IMR-90 (cell line): ENCODE results near the gene INPP5A. TPM values are rescaled to one million over a fixed set of nuclear protein-coding genes. Genes with fewer than 3 reads are reported as not detected.

Experiments
- ATAC-seq: fragments of 200-7000 bp; cut with Tn5 transposase; 2 replicates; pipeline ENCODE4 v1.9.1; 2020; ENCODE audit warnings: low read depth, mild to moderate bottlenecking, moderate library complexity
- BruUV-seq: library from RNA; stranded (reverse); fragments of 400-500 nt; replicated peaks from 2 replicates; lab custom pipeline; 2021; lab: Mats Ljungman, UMichigan
- CTCF ChIA-PET: fragments of 300-600 bp; formaldehyde crosslinking; extraction: SDS; loops from one replicate; lab custom pipeline; 2021; ENCODE audit warnings: antibody characterized with exemption; lab: Yijun Ruan, JAX
- POLR2A ChIA-PET: fragments of 300-600 bp; sonication (Branson Sonifier 250); formaldehyde crosslinking; loops from one replicate; lab custom pipeline; 2022; ENCODE audit warnings: antibody characterized with exemption; ENCODE audit not compliant: unreplicated experiment; lab: Charles Lee
- DNase-seq: peaks from one replicate; pipeline ENCODE4 v3.0.0; 2013
- H2AFZ ChIP-seq: replicated peaks from 2 replicates; pipeline ENCODE3; 2013; ENCODE audit warnings: low read length, mild to moderate bottlenecking; ENCODE audit not compliant: poor library complexity
- H2AK5ac ChIP-seq: 2 replicates; pipeline ENCODE4 v1.6.1; 2013; ENCODE audit warnings: low read depth, low read length, inconsistent platforms
- H2AK9ac ChIP-seq: replicated peaks from 2 replicates; pipeline ENCODE3; 2013; ENCODE audit warnings: mild to moderate bottlenecking, low read depth, low read length, moderate library complexity; ENCODE audit not compliant: poor library complexity
- H2BK120ac ChIP-seq: 2 replicates; pipeline ENCODE4 v1.6.1; 2013; ENCODE audit warnings: low read depth, low read length, inconsistent platforms
- H2BK15ac ChIP-seq: 3 replicates; pipeline ENCODE4 v1.6.1; 2013; ENCODE audit warnings: low read depth, low read length, inconsistent platforms
- H2BK20ac ChIP-seq: 2 replicates; pipeline ENCODE4 v1.6.1; 2013; ENCODE audit warnings: low read depth, mild to moderate bottlenecking, inconsistent platforms, low read length, moderate library complexity
- H2BK5ac ChIP-seq: 2 replicates; pipeline ENCODE4 v1.6.1; 2013; ENCODE audit warnings: mild to moderate bottlenecking, low read depth, low read length, inconsistent platforms; ENCODE audit not compliant: poor library complexity, severe bottlenecking
- H3K14ac ChIP-seq: replicated peaks from 2 replicates; pipeline ENCODE4 v1.6.1; 2013; ENCODE audit warnings: low read depth, low read length, inconsistent platforms
- H3K18ac ChIP-seq: 2 replicates; pipeline ENCODE4 v1.6.1; 2013; ENCODE audit warnings: low read depth, low read length, control low read depth
- H3K23ac ChIP-seq: 2 replicates; pipeline ENCODE4 v1.6.1; 2013; ENCODE audit warnings: low read depth, low read length, inconsistent platforms
- H3K27ac ChIP-seq: 2 replicates; pipeline ENCODE4 v1.5.1; 2013; ENCODE audit warnings: mild to moderate bottlenecking, control low read depth, low read length; ENCODE audit not compliant: insufficient read depth
- H3K27me3 ChIP-seq: 2 replicates; pipeline ENCODE4 v1.6.1; 2013; ENCODE audit warnings: low read length; ENCODE audit not compliant: control insufficient read depth, insufficient read depth
- H3K36me3 ChIP-seq: 2 replicates; pipeline ENCODE4 v1.6.1; 2013; ENCODE audit warnings: low read length, mixed read lengths; ENCODE audit not compliant: control insufficient read depth, insufficient read depth
- H3K4ac ChIP-seq: 2 replicates; pipeline ENCODE4 v1.6.1; 2013; ENCODE audit warnings: low read depth, low read length, inconsistent platforms
- H3K4me1 ChIP-seq: 2 replicates; pipeline ENCODE4 v1.6.1; 2013; ENCODE audit warnings: low read length, mixed read lengths; ENCODE audit not compliant: control insufficient read depth, insufficient read depth
- H3K4me2 ChIP-seq: 2 replicates; pipeline ENCODE4 v1.6.1; 2013; ENCODE audit warnings: low read depth, mild to moderate bottlenecking, control low read depth, low read length, moderate library complexity
- H3K4me3 ChIP-seq: 2 replicates; pipeline ENCODE4 v1.5.1; 2013; ENCODE audit warnings: low read depth, mild to moderate bottlenecking, control low read depth, low read length, moderate library complexity; ENCODE audit not compliant: insufficient read depth
- H3K56ac ChIP-seq: 2 replicates; pipeline ENCODE4 v1.6.1; 2013; ENCODE audit warnings: low read length, inconsistent platforms; ENCODE audit not compliant: insufficient read depth; ENCODE audit errors: extremely low read depth
- H3K79me1 ChIP-seq, 2 experiments: 2 replicates each; pipeline ENCODE4 v1.6.1; 2013; ENCODE audit warnings: low read length in 2 of 2, inconsistent platforms in 1 of 2, low read depth in 1 of 2
- H3K9ac ChIP-seq: 2 replicates; pipeline ENCODE4 v1.6.1; 2013; ENCODE audit warnings: low read depth, low read length, control low read depth
- H3K9me1 ChIP-seq: 2 replicates; pipeline ENCODE4 v1.6.1; 2013; ENCODE audit warnings: low read length, inconsistent platforms; ENCODE audit not compliant: insufficient read depth
- H3K9me3 ChIP-seq: 2 replicates; pipeline ENCODE4 v1.6.1; 2013; ENCODE audit warnings: low read length; ENCODE audit not compliant: control insufficient read depth, insufficient read depth
- H4K20me1 ChIP-seq: 2 replicates; pipeline ENCODE4 v1.6.1; 2013; ENCODE audit warnings: low read length, inconsistent platforms; ENCODE audit not compliant: insufficient read depth
- H4K5ac ChIP-seq: 2 replicates; pipeline ENCODE4 v1.6.1; 2013; ENCODE audit warnings: mild to moderate bottlenecking, low read depth, low read length, control low read depth
- H4K8ac ChIP-seq, 2 experiments: 2 replicates each; pipeline ENCODE4 v1.6.1; 2013; ENCODE audit warnings: low read depth in 2 of 2, low read length in 2 of 2, control low read depth in 1 of 2, inconsistent platforms in 1 of 2
- H4K91ac ChIP-seq: 2 replicates; pipeline ENCODE4 v1.6.1; 2013; ENCODE audit warnings: low read depth, low read length, inconsistent platforms; ENCODE audit not compliant: insufficient read depth
- ELK1 ChIP-seq: fragments of 150-350 bp; IDR thresholded peaks from 2 replicates; pipeline ENCODE4 v1.6.1; 2016; ENCODE audit warnings: low read depth, mild to moderate bottlenecking, low read length, moderate library complexity, borderline replicate concordance
- NFE2L2 ChIP-seq: fragments of 150-350 bp; IDR thresholded peaks from 2 replicates; pipeline ENCODE4 v1.6.1; 2016; ENCODE audit warnings: low read depth, mild to moderate bottlenecking, low read length
- RCOR1 ChIP-seq: IDR thresholded peaks from 2 replicates; pipeline ENCODE4 v1.6.1; 2012; ENCODE audit warnings: mild to moderate bottlenecking, low read length, improper control_type of control experiment; ENCODE audit not compliant: insufficient replicate concordance
- RFX5 ChIP-seq: IDR thresholded peaks from 2 replicates; pipeline ENCODE4 v1.8.0; 2012; ENCODE audit warnings: low read depth, mild to moderate bottlenecking, low read length, moderate library complexity
- WGBS, 2 experiments: methylation state at CpG; one replicate each; pipeline versions ENCODE4 v1.1.5 to v1.1.7; 2013; ENCODE audit warnings: missing lambda C conversion rate in 2 of 2; ENCODE audit not compliant: insufficient read length in 1 of 2; ENCODE audit errors: extremely low coverage in 2 of 2; 5-methylcytosine and 5-hydroxymethylcytosine counted together
- dilution Hi-C: fragments of 300-500 bp; cut with HindIII; formaldehyde crosslinking; loops from one replicate; pipeline ENCODE4 v1.14.3; 2018; ENCODE audit warnings: low sequenced_read_pairs; ENCODE audit not compliant: unreplicated experiment
- in situ Hi-C: fragments of 300-500 bp; cut with MboI; formaldehyde crosslinking; loops from 3 replicates; pipeline ENCODE4 v1.14.3; 2019; ENCODE audit warnings: low sequenced_read_pairs, inconsistent platforms, mixed read lengths
- intact Hi-C: fragments of 100-400 bp; cut with micrococcal nuclease; formaldehyde crosslinking; loops from 2 replicates; pipeline ENCODE4 v1.10.0; 2022
- polyA plus RNA-seq, 3 experiments: library from polyadenylated mRNA; depleted of rRNA; stranded (reverse); fragments of >200 nt; gene quantifications; 2 replicates each; pipeline ENCODE4 v1.2.3, GENCODE V29; 2012; ENCODE audit warnings: low replicate concordance in 1 of 3
- total RNA-seq: library from RNA; depleted of rRNA; stranded (reverse); fragments of >200 nt; gene quantifications from 2 replicates; pipeline ENCODE4 v1.2.3, GENCODE V29; 2012

The INPP5A gene
- total and polyA plus RNA-seq, 2 of the 4 experiments (the other 2 are of a cell fraction), result 21.4 to 36.7 TPM

GRCh38 chr10:132712743-132713142, 175.2 kb downstream of the INPP5A start:
- no peaks in the 10 kb centered on the region; the same call in 1 of the 2 replicates for H3K9me3 ChIP-seq
- no peak overlapping the region for H3K27ac ChIP-seq
- ChIA-PET POLR2A (no interaction called here), CTCF (no interaction called here)
- DNase-seq (no peak), ATAC-seq (no peak)
- peaks cover 8% of the 10 kb centered on the region for H3K36me3 ChIP-seq
- H3K4ac ChIP-seq, result no peak overlapping the region
- no peak overlapping the region for H3K14ac ChIP-seq
- H3K9ac ChIP-seq, result no peak overlapping the region
- H2BK20ac ChIP-seq, result no peak overlapping the region
- no peak overlapping the region for H3K56ac ChIP-seq
- no peak overlapping the region for H3K18ac ChIP-seq
- H2BK15ac ChIP-seq, result no peak overlapping the region
- no peak overlapping the region for H2AK5ac ChIP-seq
- no peaks in the 10 kb centered on the region for H3K4me1 ChIP-seq
- dilution Hi-C loops (no loop called here), intact Hi-C loops (no loop called here), in situ Hi-C loops (no loop called here)
- no peaks in the 10 kb centered on the region; a peak in 1 of 4 replicates for H3K79me1 ChIP-seq
- H4K5ac ChIP-seq, result no peak overlapping the region
- H3K9me1 ChIP-seq, result peaks cover 11% of the 10 kb centered on the region
- no peaks in the 10 kb centered on the region for H4K20me1 ChIP-seq
- 94% methylated on average over 6 of the region's 6 CpGs; no CpG with 5 or more reads in 1 of the 2 experiments for WGBS, 2 experiments
- no peak overlapping the region for H3K4me3 ChIP-seq
- H4K8ac ChIP-seq, result no peak overlapping the region
- no TSS peak for BruUV-seq
- no peak overlapping the region for H3K4me2 ChIP-seq
- no peak overlapping the region for H4K91ac ChIP-seq
- no peaks in the 10 kb centered on the region for H3K27me3 ChIP-seq
- H2BK120ac ChIP-seq, result no peak overlapping the region
- H2AK9ac ChIP-seq, result no peak overlapping the region
- H2AFZ ChIP-seq, result no peak overlapping the region
- H3K23ac ChIP-seq, result no peak overlapping the region
- H2BK5ac ChIP-seq, result no peak overlapping the region
- TF ChIP-seq RFX5 (no peak), NFE2L2 (no peak), RCOR1 (no peak), ELK1 (no peak)
